VCaP (cell line): ENCODE data around the gene IFNGR2.

ENCODE experiments used
- H3K27ac ChIP-seq: fragments of 450-650 bp; 2 replicates; pipeline ENCODE4 v1.5.1; 2017
- TF ChIP-seq, protein P1 (sequence below): fragments of 450-650 bp; conservative IDR thresholded peaks from 2 replicates; pipeline ENCODE4 v1.5.1; 2017; ENCODE audit warnings: mild to moderate bottlenecking, moderate library complexity

Gene IFNGR2

DNA sequence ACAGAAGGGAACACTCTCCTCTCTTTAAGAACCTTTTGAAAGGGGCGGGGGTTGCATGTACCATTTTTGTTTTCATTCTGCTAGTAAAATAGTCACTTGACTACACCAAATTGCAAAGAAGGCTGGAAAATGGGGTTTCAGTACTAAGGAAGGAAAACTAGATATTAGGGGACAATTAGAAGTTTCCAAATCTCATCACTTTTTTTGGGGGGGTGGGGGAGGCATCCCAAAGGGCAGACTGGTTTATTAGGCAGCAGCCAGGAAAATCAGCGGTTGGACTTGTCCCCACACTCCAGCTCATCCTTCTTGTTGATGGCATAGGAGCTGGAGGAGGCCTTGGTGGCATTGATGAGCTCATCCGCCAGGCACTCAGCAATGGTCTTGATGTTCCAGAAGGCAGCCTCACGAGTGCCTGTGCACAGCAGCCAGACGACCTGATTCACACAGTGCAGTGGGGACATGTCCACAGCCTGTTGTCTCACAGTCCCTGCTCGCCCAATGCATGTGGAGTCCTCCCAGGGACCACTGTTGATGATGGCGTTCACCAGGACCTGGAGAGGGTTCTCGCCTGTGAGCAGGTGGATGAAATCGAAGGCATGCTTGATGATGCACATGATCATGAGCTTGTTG is 78.2 kb downstream of the IFNGR2 start:
- H3K27ac ChIP-seq, result no peak overlapping the region; the same call in 1 of the 2 replicates
- TF ChIP-seq, protein P1, sequence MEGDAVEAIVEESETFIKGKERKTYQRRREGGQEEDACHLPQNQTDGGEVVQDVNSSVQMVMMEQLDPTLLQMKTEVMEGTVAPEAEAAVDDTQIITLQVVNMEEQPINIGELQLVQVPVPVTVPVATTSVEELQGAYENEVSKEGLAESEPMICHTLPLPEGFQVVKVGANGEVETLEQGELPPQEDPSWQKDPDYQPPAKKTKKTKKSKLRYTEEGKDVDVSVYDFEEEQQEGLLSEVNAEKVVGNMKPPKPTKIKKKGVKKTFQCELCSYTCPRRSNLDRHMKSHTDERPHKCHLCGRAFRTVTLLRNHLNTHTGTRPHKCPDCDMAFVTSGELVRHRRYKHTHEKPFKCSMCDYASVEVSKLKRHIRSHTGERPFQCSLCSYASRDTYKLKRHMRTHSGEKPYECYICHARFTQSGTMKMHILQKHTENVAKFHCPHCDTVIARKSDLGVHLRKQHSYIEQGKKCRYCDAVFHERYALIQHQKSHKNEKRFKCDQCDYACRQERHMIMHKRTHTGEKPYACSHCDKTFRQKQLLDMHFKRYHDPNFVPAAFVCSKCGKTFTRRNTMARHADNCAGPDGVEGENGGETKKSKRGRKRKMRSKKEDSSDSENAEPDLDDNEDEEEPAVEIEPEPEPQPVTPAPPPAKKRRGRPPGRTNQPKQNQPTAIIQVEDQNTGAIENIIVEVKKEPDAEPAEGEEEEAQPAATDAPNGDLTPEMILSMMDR, result no peak
